ENCODE measurements around the gene NCKAP5L.
A peak's percentile ranks its signal among the peaks of the same experiment; 100 is the strongest.
"Not testable (repeated sequence)": the region's sequence is repeated elsewhere in the genome, so short reads cannot be mapped to it uniquely, and the experiment has no call there.

NCKAP5L gene

DNA sequence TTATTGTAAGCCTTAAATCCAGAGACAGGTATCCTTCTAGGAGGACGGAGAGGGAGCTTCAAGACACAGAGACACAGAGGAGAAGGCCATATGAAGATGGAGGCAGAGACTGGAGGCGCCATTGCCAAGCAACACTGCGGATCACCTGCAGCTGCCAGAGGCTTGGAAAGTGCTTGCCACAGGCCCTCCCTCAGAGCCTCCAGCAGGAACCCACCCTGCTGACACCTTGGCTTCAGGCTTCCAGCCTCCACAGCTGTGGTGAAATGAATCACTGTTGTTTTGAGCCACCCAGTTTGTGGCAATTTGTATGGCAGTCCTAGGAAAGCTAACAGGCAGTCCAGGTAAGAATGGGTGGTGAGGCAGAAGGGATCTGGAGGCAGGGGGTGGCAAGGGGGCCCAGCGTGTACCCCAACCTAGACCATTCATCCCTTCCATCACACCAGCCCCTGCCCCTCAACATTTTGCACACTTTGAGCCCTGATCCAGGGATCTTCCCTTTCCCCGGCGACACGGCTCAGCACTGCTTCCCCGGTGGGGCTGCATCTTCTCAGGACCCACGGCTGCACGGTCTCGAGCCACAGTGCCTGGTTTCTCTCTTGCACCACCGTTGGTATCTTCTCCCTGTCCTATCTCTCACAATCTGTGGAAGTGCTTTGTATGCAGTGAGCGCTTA is 37.0 kb upstream of the NCKAP5L start:
- Histone ChIP-seq H2AFZ (peak overlapping the region; percentile 18), H3K79me2 (no peaks in the 10 kb centered on the region), H3K9ac (no peak overlapping the region), H3K4me2 (ENCODE audit: low read length) (no peak overlapping the region), H3K27ac (peak overlapping the region; percentile 22), H3K27me3 (ENCODE audit: control insufficient read depth, insufficient read depth, low read length) (no peaks in the 10 kb centered on the region), H3K4me1 (peaks cover 39% of the 10 kb centered on the region), H3K4me3 (ENCODE audit: low read depth, low read length) (no peak overlapping the region), H3K9me3 (ENCODE audit: control insufficient read depth, low read length) (no peaks in the 10 kb centered on the region), H3K36me3 (ENCODE audit: control insufficient read depth, insufficient read depth, low read length) (no peaks in the 10 kb centered on the region)
- TF ChIP-seq, protein P1, sequence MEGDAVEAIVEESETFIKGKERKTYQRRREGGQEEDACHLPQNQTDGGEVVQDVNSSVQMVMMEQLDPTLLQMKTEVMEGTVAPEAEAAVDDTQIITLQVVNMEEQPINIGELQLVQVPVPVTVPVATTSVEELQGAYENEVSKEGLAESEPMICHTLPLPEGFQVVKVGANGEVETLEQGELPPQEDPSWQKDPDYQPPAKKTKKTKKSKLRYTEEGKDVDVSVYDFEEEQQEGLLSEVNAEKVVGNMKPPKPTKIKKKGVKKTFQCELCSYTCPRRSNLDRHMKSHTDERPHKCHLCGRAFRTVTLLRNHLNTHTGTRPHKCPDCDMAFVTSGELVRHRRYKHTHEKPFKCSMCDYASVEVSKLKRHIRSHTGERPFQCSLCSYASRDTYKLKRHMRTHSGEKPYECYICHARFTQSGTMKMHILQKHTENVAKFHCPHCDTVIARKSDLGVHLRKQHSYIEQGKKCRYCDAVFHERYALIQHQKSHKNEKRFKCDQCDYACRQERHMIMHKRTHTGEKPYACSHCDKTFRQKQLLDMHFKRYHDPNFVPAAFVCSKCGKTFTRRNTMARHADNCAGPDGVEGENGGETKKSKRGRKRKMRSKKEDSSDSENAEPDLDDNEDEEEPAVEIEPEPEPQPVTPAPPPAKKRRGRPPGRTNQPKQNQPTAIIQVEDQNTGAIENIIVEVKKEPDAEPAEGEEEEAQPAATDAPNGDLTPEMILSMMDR (IDR thresholded peaks at IDR 0.05) = no peak

- no peaks in the 10 kb centered on the region for H3K27me3 ChIP-seq (ENCODE audit: control insufficient read depth, insufficient read depth, low read length)
- H3K4me2 ChIP-seq (ENCODE audit: low read length) = no peak overlapping the region
- TF ChIP-seq, protein P1 (IDR thresholded peaks at IDR 0.05) = no peak
- H3K4me1 ChIP-seq = peaks cover 34% of the 10 kb centered on the region
- H3K27ac ChIP-seq = peak overlapping the region; percentile 37
- no peak overlapping the region for H3K9ac ChIP-seq
- no peaks in the 10 kb centered on the region for H3K9me3 ChIP-seq (ENCODE audit: control insufficient read depth, low read length)
- H3K4me3 ChIP-seq (ENCODE audit: low read depth, low read length) = no peak overlapping the region
- no peaks in the 10 kb centered on the region for H3K79me2 ChIP-seq
- H2AFZ ChIP-seq = peak overlapping the region; percentile 18
- H3K36me3 ChIP-seq (ENCODE audit: control insufficient read depth, insufficient read depth, low read length) = no peaks in the 10 kb centered on the region
Observed at GRCh38 chr12:49864798-49865090, 36.5 kb upstream of the NCKAP5L start.

GRCh38 chr12:49863946-49864797 is 36.0 kb upstream of the NCKAP5L start:
- Histone ChIP-seq H2AFZ (peak overlapping the region; percentile 18), H3K27me3 (ENCODE audit: control insufficient read depth, insufficient read depth, low read length) (no peaks in the 10 kb centered on the region)
- TF ChIP-seq, protein P1 (IDR thresholded peaks at IDR 0.05) = no peak

DNA sequence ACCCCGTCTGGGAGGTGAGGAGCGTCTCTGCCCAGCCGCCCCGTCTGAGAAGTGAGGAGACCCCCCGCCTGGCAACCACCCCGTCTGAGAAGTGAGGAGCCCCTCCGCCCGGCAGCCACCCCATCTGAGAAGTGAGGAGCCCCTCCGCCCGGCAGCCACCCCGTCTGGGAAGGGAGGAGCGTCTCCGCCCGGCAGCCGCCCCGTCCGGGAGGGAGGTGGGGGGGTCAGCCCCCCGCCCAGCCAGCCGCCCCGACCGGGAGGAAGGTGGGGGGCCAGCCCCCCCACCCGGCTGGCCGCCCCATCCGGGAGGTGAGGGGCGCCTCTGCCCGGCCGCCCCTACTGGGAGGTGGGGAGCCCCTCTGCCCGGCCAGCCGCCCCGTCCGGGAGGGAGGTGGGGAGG is 32.7 kb upstream of the NCKAP5L start:
- not testable (repeated sequence) for H3K4me2 ChIP-seq (ENCODE audit: low read length); H3K79me2 ChIP-seq; H3K9me3 ChIP-seq (ENCODE audit: control insufficient read depth, low read length); H3K4me3 ChIP-seq (ENCODE audit: low read depth, low read length); H3K27ac ChIP-seq; H2AFZ ChIP-seq; H3K36me3 ChIP-seq (ENCODE audit: control insufficient read depth, insufficient read depth, low read length); H3K9ac ChIP-seq; H3K27me3 ChIP-seq (ENCODE audit: control insufficient read depth, insufficient read depth, low read length)
- H3K4me1 ChIP-seq = peaks cover 11% of the 10 kb centered on the region

More at GRCh38 chr12:49863946-49864797, 36.0 kb upstream of the NCKAP5L start:
- no peak overlapping the region for H3K4me2 ChIP-seq (ENCODE audit: low read length)
- no peaks in the 10 kb centered on the region for H3K36me3 ChIP-seq (ENCODE audit: control insufficient read depth, insufficient read depth, low read length)
- H3K4me1 ChIP-seq = peaks cover 28% of the 10 kb centered on the region
- no peaks in the 10 kb centered on the region for H3K79me2 ChIP-seq
- no peaks in the 10 kb centered on the region for H3K9me3 ChIP-seq (ENCODE audit: control insufficient read depth, low read length)
- H3K9ac ChIP-seq = no peak overlapping the region
- peak overlapping the region; percentile 37 for H3K27ac ChIP-seq
- H3K4me3 ChIP-seq (ENCODE audit: low read depth, low read length) = no peak overlapping the region

DNA sequence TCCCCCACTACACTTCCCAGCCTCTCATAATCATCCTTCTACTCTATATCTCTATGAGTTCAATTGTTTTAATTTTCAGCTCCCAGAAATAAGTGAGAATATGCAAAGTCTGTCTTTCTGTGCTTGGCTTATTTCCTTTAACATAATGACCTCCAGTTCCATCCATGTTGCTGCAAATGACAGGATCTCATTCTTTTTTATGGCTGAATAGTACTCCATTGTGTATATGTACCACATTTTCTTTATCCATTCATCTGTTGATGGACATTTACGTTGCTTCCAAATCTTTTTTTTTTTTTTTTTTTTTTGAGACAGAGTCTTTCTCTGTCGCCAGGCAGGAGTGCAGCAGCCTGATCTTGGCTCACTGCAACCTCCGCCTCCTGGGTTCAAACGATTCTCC is 27.7 kb upstream of the NCKAP5L start:
- not testable (repeated sequence) for H3K9me3 ChIP-seq (ENCODE audit: control insufficient read depth, low read length); H3K4me3 ChIP-seq (ENCODE audit: low read depth, low read length); H3K4me1 ChIP-seq; H3K9ac ChIP-seq; H3K4me2 ChIP-seq (ENCODE audit: low read length); H3K79me2 ChIP-seq; H3K36me3 ChIP-seq (ENCODE audit: control insufficient read depth, insufficient read depth, low read length); H2AFZ ChIP-seq; H3K27ac ChIP-seq; H3K27me3 ChIP-seq (ENCODE audit: control insufficient read depth, insufficient read depth, low read length)
